ENCODE results near the gene METRNL. TPM values are rescaled to one million over a fixed set of nuclear protein-coding genes. Genes with fewer than 3 reads are reported as not detected.
A peak's percentile ranks its signal among the peaks of the same experiment; 100 is the strongest.

METRNL gene
- total RNA-seq, 1 experiment from 2014 or later = 21.0 TPM

DNA sequence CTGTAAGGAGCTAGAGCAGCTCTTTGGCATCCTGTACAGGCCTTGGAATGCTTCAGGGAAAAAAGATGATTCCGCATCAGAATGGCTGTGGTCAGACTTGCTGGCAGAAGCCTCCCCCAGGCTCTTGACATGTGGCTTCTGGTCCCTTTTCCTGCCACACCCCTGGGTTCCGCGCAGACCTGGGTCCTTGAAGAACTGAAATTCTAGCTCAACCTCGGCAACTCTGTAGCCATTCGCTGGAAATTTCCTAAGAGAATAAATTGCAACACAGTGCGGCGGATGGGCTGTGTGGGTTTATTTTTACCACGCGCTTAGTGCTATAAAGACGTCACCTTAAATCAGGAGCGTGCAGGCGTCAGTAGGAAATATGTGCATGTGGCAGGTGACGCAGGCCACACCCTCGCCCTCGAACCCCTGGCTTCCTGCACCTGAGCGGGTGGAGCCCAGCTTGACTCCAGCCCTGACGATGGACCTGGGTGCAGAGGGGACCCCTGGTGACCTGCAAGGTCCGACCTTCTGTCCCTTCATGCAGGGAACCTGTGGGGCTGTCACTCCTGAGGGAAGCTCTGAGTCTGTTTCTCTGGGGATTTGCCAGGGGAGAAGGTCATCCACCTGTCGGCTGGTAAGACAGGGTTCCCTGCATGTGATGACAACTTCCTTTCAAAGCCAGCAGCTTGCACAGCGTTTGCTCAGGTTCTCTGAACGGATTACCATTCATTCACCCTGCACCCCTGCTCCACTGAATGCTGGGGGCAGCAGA, 46.3 kb downstream of the METRNL start:
- no TSS peak for BruUV-seq (replicated peaks)
- H3K4me3 ChIP-seq (ENCODE audit: low read depth in 2 of 2, low read length in 2 of 2) = no peak overlapping the region
- H3K36me3 ChIP-seq (ENCODE audit: control insufficient read depth, insufficient read depth, low read length) = no peaks in the 10 kb centered on the region
- intact Hi-C loops (cut with micrococcal nuclease; ENCODE audit: unreplicated experiment) (no loop called here), in situ Hi-C loops (cut with HindIII; ENCODE audit: low pct_unique_long_range_greater_than_20kb, low sequenced_read_pairs) (no loop called here)
- TF ChIP-seq, protein P1, sequence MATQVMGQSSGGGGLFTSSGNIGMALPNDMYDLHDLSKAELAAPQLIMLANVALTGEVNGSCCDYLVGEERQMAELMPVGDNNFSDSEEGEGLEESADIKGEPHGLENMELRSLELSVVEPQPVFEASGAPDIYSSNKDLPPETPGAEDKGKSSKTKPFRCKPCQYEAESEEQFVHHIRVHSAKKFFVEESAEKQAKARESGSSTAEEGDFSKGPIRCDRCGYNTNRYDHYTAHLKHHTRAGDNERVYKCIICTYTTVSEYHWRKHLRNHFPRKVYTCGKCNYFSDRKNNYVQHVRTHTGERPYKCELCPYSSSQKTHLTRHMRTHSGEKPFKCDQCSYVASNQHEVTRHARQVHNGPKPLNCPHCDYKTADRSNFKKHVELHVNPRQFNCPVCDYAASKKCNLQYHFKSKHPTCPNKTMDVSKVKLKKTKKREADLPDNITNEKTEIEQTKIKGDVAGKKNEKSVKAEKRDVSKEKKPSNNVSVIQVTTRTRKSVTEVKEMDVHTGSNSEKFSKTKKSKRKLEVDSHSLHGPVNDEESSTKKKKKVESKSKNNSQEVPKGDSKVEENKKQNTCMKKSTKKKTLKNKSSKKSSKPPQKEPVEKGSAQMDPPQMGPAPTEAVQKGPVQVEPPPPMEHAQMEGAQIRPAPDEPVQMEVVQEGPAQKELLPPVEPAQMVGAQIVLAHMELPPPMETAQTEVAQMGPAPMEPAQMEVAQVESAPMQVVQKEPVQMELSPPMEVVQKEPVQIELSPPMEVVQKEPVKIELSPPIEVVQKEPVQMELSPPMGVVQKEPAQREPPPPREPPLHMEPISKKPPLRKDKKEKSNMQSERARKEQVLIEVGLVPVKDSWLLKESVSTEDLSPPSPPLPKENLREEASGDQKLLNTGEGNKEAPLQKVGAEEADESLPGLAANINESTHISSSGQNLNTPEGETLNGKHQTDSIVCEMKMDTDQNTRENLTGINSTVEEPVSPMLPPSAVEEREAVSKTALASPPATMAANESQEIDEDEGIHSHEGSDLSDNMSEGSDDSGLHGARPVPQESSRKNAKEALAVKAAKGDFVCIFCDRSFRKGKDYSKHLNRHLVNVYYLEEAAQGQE (IDR thresholded peaks at IDR 0.05; ENCODE audit: insufficient read depth in 1 of 2, low read depth in 2 of 2, low read length in 1 of 2) = no peak
- TF ChIP-seq, protein P2, sequence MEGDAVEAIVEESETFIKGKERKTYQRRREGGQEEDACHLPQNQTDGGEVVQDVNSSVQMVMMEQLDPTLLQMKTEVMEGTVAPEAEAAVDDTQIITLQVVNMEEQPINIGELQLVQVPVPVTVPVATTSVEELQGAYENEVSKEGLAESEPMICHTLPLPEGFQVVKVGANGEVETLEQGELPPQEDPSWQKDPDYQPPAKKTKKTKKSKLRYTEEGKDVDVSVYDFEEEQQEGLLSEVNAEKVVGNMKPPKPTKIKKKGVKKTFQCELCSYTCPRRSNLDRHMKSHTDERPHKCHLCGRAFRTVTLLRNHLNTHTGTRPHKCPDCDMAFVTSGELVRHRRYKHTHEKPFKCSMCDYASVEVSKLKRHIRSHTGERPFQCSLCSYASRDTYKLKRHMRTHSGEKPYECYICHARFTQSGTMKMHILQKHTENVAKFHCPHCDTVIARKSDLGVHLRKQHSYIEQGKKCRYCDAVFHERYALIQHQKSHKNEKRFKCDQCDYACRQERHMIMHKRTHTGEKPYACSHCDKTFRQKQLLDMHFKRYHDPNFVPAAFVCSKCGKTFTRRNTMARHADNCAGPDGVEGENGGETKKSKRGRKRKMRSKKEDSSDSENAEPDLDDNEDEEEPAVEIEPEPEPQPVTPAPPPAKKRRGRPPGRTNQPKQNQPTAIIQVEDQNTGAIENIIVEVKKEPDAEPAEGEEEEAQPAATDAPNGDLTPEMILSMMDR (IDR thresholded peaks at IDR 0.05) = no peak
- H3K4me1 ChIP-seq (ENCODE audit: control insufficient read depth, insufficient read depth, low read length) = no peaks in the 10 kb centered on the region
- no peaks in the 10 kb centered on the region for H3K9me3 ChIP-seq (ENCODE audit: control insufficient read depth, insufficient read depth, low read depth, low read length)
- no peak overlapping the region for H3K27ac ChIP-seq (ENCODE audit: low read length)
- peaks cover 3% of the 10 kb centered on the region; the same call in 1 of the 2 replicates for H3K27me3 ChIP-seq (ENCODE audit: control insufficient read depth, insufficient read depth, low read length)
- peak; percentile 8; the same call in 1 of the 2 replicates for ATAC-seq
- POLR2A ChIA-PET = no interaction called here
- CTCF ChIA-PET = no interaction called here
- no peak for DNase-seq (ENCODE audit: low read depth, low spot score)

DNA sequence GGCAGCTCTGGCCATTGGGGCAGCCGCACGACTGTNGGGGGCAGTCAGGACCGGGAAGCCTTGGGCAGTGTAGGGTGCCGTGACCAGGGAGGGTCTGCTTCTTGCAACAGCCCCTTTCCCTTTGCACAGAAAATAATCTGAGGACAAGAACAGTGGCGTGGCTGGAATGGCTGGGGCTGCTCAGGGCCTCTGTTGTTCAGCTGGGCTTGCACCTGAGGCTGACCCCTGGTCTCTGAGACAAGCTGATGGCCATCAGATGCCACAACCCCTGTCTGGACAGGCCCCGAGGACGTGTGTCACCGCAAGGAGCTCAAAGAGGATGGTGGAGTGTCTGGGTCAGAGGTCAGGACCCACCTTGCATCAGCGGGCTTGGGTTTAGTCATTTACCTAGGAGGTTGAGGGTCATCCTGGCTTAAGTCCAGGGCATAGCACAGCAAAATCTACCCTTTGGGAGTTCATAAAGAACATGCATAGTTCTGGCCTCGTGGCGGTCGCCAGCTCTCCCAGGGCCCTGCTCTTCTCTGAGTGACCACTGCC, 46.9 kb downstream of the METRNL start:
- DNase-seq (ENCODE audit: low read depth, low spot score) (no peak), ATAC-seq (no peak)
- CTCF ChIA-PET = no interaction called here
- Histone ChIP-seq H3K36me3 (ENCODE audit: control insufficient read depth, insufficient read depth, low read length) (no peaks in the 10 kb centered on the region), H3K9me3 (ENCODE audit: control insufficient read depth, insufficient read depth, low read depth, low read length) (no peaks in the 10 kb centered on the region), H3K4me3 (ENCODE audit: low read depth in 2 of 2, low read length in 2 of 2) (no peak overlapping the region), H3K27me3 (ENCODE audit: control insufficient read depth, insufficient read depth, low read length) (peaks cover 3% of the 10 kb centered on the region; the same call in 1 of the 2 replicates), H3K27ac (ENCODE audit: low read length) (no peak overlapping the region), H3K4me1 (ENCODE audit: control insufficient read depth, insufficient read depth, low read length) (no peaks in the 10 kb centered on the region)
- BruUV-seq (replicated peaks) = no TSS peak
- POLR2A ChIA-PET = no interaction called here
- in situ Hi-C loops (cut with HindIII; ENCODE audit: low pct_unique_long_range_greater_than_20kb, low sequenced_read_pairs) (no loop called here), intact Hi-C loops (cut with micrococcal nuclease; ENCODE audit: unreplicated experiment) (no loop called here)
- no peak for TF ChIP-seq TCF7L2 (IDR thresholded peaks at IDR 0.05; ENCODE audit: low read depth, low read length)
- TF ChIP-seq POLR2AphosphoS5 (IDR thresholded peaks at IDR 0.05; ENCODE audit: low read depth, low read length) = no peak
- TF ChIP-seq, protein P1 (IDR thresholded peaks at IDR 0.05; ENCODE audit: insufficient read depth in 1 of 2, low read depth in 2 of 2, low read length in 1 of 2) = no peak
- TF ChIP-seq, protein P2 (IDR thresholded peaks at IDR 0.05) = no peak
- TF ChIP-seq SIN3A (IDR thresholded peaks at IDR 0.05; ENCODE audit: borderline replicate concordance, insufficient read depth, low read depth, low read length) = no peak

All from Panc1 (cell line).